NOMO-1 treated with dmso at 0.1 percent for 144 hours (cell line): Measurements from ENCODE around the gene FAM229B.

Source experiments
- DNase-seq: peaks from one replicate; lab custom pipeline; 2025; ENCODE audit not compliant: unreplicated experiment; lab: John Stamatoyannopoulos, UW

Gene FAM229B

GRCh38 chr6:112139052-112139451 lies 51.7 kb downstream of the FAM229B start:
- DNase-seq: no peak

- DNase-seq: no peak
These were observed 54.3 kb downstream of the FAM229B start for GRCh38 chr6:112141707-112142106.

GRCh38 chr6:112144145-112144926 lies 56.9 kb downstream of the FAM229B start:
- DNase-seq: no peak

- no peak for DNase-seq
These were observed 57.7 kb downstream of the FAM229B start for GRCh38 chr6:112145080-112145573.

- DNase-seq: no peak
These were observed 60.7 kb downstream of the FAM229B start for GRCh38 chr6:112148103-112148502.

GRCh38 chr6:112149236-112149635 lies 61.8 kb downstream of the FAM229B start:
- DNase-seq: no peak

GRCh38 chr6:112149719-112150263 lies 62.4 kb downstream of the FAM229B start:
- DNase-seq: no peak

- DNase-seq: no peak
These were observed 63.0 kb downstream of the FAM229B start for GRCh38 chr6:112150363-112150762.
